GM23338 (cell line): ENCODE data around the gene CEP19.

Experiments
- CREB1 ChIP-seq: fragments of 250-450 bp; sonication (Bioruptor Pico); IDR thresholded peaks from 2 replicates; pipeline ENCODE4 v1.5.0; 2020; ENCODE audit warnings: low read depth, mild to moderate bottlenecking, moderate library complexity
- CTCF ChIP-seq, 2 experiments: fragments of 200-600 bp in 1 of 2; sonication (generic) in 1 of 2; conservative IDR thresholded peaks; 2 replicates each; pipeline versions ENCODE4 v1.5.1 to v1.6.1; 2016 to 2017; ENCODE audit warnings: antibody characterized with exemption in 2 of 2, low read depth in 2 of 2, mild to moderate bottlenecking in 2 of 2, moderate library complexity in 1 of 2
- EZH2 ChIP-seq: fragments of 200-600 bp; sonication (generic); IDR thresholded peaks from one replicate; pipeline ENCODE4 v1.8.0; 2017; ENCODE audit warnings: antibody characterized with exemption, mild to moderate bottlenecking, low read depth; ENCODE audit not compliant: unreplicated experiment
- EZH2phosphoT487 ChIP-seq: fragments of 200-600 bp; sonication (generic); IDR thresholded peaks from one replicate; pipeline ENCODE4 v1.8.1; 2018; ENCODE audit warnings: antibody characterized with exemption; ENCODE audit not compliant: unreplicated experiment
- JUNB ChIP-seq: IDR thresholded peaks from one replicate; pipeline ENCODE4 v1.6.1; 2016; ENCODE audit warnings: antibody characterized with exemption; ENCODE audit not compliant: unreplicated experiment
- POLR2AphosphoS5 ChIP-seq: IDR thresholded peaks from 2 replicates; pipeline ENCODE4 v1.6.1; 2016; ENCODE audit warnings: antibody characterized with exemption, low read depth
- REST ChIP-seq: IDR thresholded peaks from one replicate; pipeline ENCODE4 v1.6.1; 2018; ENCODE audit warnings: antibody characterized with exemption; ENCODE audit not compliant: unreplicated experiment
- ZNF331 ChIP-seq: fragments of 250-450 bp; sonication (Bioruptor Pico); IDR thresholded peaks from 2 replicates; pipeline ENCODE4 v1.5.0; 2020; ENCODE audit warnings: low read depth, mild to moderate bottlenecking, moderate library complexity

GRCh38 chr3:196691386-196691785, 20.7 kb downstream of the CEP19 start:
- TF ChIP-seq CTCF (conservative IDR thresholded peaks at IDR 0.05; ENCODE audit: low read depth in 2 of 2) = no peak
- TF ChIP-seq CREB1 (CRISPR knock-in tag) = no peak
- no peak for TF ChIP-seq REST
- no peak for TF ChIP-seq EZH2
- no peak for TF ChIP-seq POLR2AphosphoS5
- no peak for TF ChIP-seq JUNB
- no peak for TF ChIP-seq EZH2phosphoT487
- no peak for TF ChIP-seq ZNF331 (CRISPR knock-in tag)
